Nephron (organoid): Measurements from ENCODE around the gene SLC22A16.
A peak's percentile ranks its signal among the peaks of the same experiment; 100 is the strongest.

Experiments
- H3K27ac Mint-ChIP-seq, 3 experiments: 2 replicates each; pipeline ENCODE4 v1.8.0; 2020; ENCODE audit warnings: mixed read lengths in 3 of 3, mild to moderate bottlenecking in 2 of 3, moderate library complexity in 1 of 3
- H3K27me3 Mint-ChIP-seq: 2 replicates; pipeline ENCODE4 v1.8.0; 2021; ENCODE audit warnings: low read depth, mild to moderate bottlenecking, moderate library complexity, mixed read lengths
- H3K36me3 Mint-ChIP-seq: 2 replicates; pipeline ENCODE4 v1.8.0; 2020; ENCODE audit warnings: low read depth, mixed read lengths
- H3K4me1 Mint-ChIP-seq: 2 replicates; pipeline ENCODE4 v1.8.0; 2020; ENCODE audit warnings: mixed read lengths
- H3K4me3 Mint-ChIP-seq, 3 experiments: 2 replicates each; pipeline ENCODE4 v1.8.0; 2020; ENCODE audit warnings: mild to moderate bottlenecking in 3 of 3, mixed read lengths in 3 of 3, moderate library complexity in 2 of 3
- H3K9me3 Mint-ChIP-seq: 2 replicates; pipeline ENCODE4 v1.8.0; 2020; ENCODE audit warnings: mixed read lengths
- CTCF ChIP-seq, 3 experiments: fragments of 200-600 bp; sonication (generic); IDR thresholded peaks; one replicate each; pipeline ENCODE4 v1.5.0; 2021; ENCODE audit warnings: antibody characterized with exemption in 3 of 3; ENCODE audit not compliant: unreplicated experiment in 3 of 3

SLC22A16 gene

GRCh38 chr6:110385458-110385863 lies 91.0 kb downstream of the SLC22A16 start:
- no peak overlapping the region for H3K27ac Mint-ChIP-seq
- H3K27me3 Mint-ChIP-seq: no peaks in the 10 kb centered on the region
- no peak for TF ChIP-seq CTCF (IDR thresholded peaks at IDR 0.05; ENCODE audit: unreplicated experiment in 3 of 3)
- peaks cover 8% of the 10 kb centered on the region for H3K9me3 Mint-ChIP-seq
- H3K4me3 Mint-ChIP-seq: no peak overlapping the region
- no peaks in the 10 kb centered on the region for H3K36me3 Mint-ChIP-seq
- H3K4me1 Mint-ChIP-seq: peaks cover 5% of the 10 kb centered on the region

- H3K27ac Mint-ChIP-seq: no peak overlapping the region
These were observed 97.9 kb downstream of the SLC22A16 start for GRCh38 chr6:110378552-110378951.

More at GRCh38 chr6:110378552-110378951, 97.9 kb downstream of the SLC22A16 start:
- peak in 1 of 3 experiments; percentile 33 for TF ChIP-seq CTCF (IDR thresholded peaks at IDR 0.05; ENCODE audit: unreplicated experiment in 3 of 3)
- Mint-ChIP-seq H3K36me3 (no peaks in the 10 kb centered on the region), H3K9me3 (peaks cover 15% of the 10 kb centered on the region), H3K27me3 (no peaks in the 10 kb centered on the region), H3K4me3 (no peak overlapping the region), H3K4me1 (no peaks in the 10 kb centered on the region)
